HG02840 (cell line): Measurements from ENCODE around the gene RHBDF1.
A peak's percentile ranks its signal among the peaks of the same experiment; 100 is the strongest.
"Not testable (repeated sequence)": the region's sequence is repeated elsewhere in the genome, so short reads cannot be mapped to it uniquely, and the experiment has no call there.

Experiments
- ATAC-seq: cut with Tn5 transposase; IDR thresholded peaks from one replicate; pipeline ENCODE4 v1.9.1; 2021; ENCODE audit warnings: mild to moderate bottlenecking, moderate library complexity, moderate number of reproducible peaks; ENCODE audit not compliant: unreplicated experiment, low FRiP score

RHBDF1 gene

DNA sequence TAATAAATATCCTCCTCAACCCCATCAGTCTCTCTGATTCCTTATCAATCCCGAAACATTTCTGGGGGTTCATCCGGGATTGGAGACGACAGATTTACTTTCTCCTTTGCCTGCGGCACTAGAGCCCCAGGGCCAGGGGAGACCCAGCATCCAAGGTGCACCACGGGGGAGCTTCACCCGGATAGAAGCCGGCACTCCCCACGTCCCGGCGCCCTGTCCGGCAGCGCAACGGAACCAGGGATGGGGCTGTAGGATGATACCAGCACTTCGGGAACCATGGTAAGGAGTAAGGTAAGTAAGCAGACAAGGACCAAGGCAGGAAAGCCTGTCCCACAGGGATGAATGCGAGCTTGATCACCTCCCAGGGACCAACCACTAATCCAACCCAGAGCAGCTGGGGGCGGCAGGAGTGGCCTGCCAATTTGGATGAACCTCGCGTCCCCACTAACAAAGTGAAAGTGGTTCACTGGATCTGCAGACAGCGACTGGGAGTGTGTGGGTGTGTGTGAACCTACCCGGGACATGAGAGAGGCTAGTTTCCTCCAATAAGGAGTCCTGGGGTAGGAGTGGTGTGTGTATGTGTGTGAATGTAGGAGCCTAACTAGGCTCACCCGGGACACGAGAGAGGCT, 30.9 kb downstream of the RHBDF1 start:
- no peak for ATAC-seq

DNA sequence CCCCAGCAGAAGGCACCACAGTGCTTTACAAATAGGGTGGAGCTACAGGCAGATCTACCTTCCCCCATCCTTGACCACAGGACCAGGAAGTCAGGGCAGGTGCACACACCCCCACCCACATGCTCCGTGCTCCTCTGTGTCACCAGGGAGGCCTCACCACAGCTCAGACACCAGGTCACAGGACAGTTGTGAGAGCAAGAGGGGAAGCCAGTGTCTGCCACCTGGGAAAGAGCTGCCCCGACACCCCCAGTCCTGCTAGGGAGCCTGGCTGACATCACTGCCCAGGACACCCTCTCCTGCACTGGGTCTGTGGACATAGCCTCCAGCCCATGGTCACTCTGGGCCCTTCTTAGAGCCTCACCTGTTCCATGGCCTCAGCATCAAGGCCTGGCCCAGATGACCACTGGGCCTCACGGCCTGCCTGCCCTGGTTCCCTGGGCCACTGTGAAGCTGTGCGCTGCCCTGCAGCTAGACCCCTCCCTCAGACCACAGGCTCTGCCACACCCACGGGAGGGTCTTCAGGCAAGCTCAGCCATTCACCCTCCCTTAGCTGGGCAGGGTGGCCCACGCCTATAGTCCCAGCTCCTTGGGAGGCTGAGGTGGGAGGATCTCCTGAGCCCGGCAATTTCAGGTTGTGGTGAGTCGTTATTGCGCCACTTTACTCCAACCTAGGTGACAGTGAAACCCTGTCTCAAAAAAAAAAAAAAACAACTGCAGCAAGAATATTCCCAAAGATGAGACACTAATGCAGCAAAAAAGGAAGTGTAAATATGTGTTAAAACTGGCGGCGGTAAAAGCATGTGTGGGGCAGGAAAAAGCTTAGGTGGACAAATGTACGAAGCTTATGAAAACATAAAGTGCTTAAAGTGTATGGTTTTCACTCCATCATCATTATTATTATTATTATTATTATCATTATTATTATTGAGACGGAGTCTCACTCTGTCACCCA, 33.2 kb downstream of the RHBDF1 start:
- ATAC-seq, result peak; percentile 71

DNA sequence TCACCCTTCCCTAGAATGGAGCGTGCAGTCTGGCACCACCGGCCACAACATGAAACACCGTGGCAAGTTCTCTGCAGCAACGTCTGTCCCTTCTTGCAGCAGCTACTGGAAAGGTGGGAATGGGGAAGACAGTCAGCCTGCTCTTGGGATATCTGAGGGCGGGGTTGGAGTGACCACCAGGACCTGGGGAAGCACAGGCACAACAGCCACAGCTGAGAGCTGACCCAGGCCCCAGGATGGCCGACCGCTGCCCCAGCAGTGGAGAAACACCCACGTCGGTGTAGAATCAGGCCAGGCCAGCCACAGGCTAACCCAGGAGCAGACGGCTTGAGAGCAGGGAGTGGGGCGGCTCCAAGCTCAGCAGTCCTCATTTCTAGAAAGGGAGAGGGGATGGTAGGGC, 34.2 kb downstream of the RHBDF1 start:
- ATAC-seq, result not testable (repeated sequence)

DNA sequence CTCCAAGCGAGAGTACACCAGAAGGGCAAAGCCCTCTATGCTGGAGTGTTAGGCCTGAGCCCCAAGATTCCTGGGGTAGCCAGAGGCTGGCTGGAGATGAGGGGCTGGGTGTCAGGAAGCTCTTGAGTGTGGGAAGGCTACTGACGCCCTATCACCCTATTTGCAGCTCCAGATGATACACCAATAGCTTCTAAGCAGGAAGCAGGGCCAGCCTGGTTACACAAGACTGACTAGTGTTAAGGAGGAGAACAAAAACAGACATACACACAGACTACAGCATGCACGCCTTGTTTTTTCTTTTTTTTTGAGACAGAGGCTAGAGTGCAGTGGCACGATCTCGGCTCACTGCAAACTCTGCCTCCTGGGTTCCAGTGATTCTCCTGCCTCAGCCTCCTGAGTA, 34.9 kb downstream of the RHBDF1 start:
- ATAC-seq, result no peak

DNA sequence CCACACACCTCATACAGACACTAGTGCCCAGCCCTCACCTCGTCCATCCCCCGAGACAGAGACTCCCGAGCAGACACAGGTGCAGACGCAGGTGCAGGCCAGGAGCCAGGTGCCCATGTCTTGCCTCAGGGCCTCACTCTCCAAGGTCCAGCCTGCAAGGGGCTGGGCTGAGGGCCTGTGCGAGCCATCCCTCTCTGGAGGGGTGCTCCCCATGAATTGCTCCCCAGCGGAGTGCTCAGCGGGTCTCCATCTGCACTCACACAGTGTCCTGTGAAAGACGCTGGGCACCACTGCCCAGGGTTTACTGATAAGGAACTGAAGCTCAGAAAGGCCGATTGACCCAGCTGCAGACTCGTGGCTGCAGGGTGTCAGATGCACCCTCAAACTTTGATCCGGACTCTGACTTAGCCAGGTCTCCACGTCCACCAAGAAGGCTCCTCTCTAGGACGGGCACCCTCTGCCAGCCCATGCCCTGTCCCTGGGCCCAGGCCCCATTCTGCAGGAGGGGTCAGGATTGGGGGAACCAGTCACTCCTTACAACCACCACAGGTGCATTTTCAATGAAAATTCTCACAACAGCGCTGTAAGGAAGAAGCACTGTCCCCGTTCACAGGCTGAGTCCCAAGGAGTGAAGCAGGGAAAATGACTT, 36.0 kb downstream of the RHBDF1 start:
- ATAC-seq, result no peak

DNA sequence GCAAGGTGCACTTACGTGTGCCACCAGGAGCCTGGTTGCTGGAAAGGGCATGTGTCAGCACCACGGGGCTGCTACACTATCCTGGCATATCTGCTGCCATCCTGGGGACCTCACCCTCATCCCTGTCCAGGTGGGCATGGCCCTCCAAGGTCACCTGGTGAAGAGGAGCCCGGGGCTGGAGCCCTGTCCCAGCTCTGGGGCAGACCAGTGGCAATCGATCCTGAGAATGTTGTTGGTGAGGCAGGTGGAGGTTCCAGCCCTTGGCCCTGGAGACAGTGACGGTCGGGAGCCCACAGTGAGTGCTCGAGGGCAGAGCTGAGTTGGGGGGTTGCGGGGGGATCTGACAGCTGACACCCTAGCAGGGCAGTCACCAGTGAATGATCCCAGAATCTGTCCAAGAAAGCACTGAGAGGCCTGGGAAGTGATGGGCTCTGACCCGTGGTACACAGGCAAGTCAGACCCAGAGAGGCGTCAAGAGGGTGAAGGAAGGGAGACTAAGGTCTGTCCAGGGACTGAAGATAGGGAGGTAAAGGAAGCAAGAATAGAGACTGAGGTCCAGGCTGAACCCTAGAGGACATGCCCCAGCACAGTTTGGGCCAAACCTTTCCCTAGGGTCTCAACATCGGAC, 36.6 kb downstream of the RHBDF1 start:
- ATAC-seq, result no peak

DNA sequence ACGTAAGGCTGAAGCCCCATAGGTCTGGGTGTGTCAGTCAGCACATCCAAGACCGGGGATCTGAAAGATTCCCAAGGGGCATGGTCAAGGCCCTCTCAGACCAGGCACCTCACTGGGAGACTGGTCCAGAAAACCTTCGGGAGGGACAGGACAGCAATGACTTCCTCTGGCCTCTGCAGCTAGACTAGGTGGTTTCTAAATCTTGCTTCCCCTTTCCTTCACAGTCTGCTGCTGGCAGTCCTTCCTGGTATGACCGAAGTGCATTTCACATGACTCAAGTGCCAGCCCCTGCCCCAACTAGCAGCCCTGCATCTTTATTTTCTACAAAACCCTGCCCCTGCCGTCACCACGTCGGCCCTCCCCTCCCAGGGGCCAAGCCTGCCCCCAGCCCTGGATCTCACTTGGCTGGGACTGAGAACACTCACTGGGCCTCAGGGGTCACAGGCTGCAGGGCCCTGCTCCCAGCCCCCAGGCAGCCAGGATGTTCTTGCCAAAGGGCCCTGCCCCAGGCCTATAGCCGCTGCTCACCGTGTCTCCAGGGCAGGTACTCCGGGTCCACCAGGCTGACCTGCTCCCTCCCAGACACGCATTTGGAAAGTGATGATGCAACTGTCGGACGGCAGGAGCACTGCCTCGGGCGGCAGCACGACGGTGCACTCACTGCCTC, 37.3 kb downstream of the RHBDF1 start:
- no peak for ATAC-seq

DNA sequence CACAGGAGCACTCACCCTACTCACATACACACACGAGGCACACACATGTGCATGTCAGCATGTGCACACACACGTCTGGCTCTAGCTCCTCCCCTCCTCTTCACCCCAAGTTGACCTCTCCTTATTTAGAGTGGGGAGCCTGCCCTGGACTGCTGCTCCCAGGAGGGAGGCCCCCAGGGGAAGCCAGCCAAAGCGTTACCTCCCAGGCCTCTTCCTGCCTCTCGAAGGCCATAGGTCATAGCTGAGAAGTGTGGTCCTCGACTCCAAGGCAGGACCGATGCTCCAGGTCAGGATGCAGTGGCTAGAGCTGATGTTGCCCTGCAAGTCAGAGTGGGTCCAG, 37.8 kb downstream of the RHBDF1 start:
- ATAC-seq, result no peak

DNA sequence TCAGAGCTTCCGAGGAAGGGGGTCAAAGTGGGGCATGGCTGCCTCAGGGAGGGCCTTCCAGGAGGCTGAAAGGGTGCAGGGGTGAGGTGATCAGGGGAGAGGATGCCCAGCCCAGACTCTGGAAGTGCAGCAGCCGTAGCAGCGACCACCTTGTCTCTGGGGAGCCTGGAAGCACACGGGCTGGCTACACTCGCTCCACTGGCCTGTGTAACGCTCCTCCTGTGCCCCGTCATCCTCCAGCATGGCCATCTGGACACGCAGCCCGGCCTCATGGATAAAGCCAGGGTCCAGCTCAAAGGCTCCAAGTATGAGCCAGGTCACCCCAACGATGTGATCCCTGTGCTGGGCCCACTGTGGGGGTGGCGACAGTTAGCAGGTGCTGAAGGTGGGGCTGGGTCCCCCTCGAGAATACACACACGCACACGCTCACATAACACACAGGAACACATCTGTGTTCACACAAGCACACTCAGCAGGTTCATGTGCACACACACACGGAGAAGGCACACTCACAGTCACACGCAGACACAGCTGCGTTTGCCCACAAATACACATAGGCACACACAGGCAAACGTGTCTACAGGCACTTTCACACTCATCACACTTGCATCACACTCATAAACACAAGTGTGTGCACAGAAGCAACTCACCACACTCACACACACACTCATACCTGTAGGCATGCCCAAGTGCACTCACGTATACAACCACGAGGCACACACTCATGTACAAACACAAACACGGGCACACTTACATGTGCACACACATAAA, 38.4 kb downstream of the RHBDF1 start:
- ATAC-seq, result no peak

DNA sequence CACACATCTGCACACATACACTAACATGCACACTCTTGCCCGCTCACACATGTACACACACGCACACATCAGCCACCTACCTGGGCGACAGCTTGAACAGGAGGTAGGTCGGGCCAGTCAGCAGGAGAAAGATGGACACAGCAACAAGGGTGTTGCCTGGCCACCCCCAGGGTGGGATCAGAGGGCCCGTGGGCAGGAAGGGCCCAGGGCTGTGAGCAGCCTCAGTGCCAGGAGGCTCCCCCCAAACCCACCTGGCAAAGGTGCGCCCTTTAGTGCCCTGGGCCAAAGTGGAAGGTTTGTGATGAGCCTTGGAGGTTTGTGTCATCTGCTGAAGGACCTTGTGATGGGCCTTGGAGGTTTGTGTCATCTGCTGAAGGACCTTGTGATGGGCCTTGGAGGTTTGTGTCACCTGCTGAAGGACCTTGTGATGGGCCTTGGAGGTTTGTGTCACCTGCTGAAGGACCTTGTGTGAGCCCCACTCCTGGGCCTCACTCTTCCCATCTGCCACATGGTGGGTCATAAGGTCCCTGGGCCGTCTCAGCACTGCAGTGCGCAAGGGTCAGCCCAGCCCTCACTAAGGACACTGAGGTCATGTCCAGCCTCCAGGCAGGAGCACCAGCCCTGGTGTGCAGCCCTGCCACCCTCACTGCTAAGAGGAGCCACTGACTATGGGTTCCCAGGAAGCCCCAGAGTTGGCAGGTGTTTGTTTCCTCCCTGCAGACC, 39.1 kb downstream of the RHBDF1 start:
- not testable (repeated sequence) for ATAC-seq

DNA sequence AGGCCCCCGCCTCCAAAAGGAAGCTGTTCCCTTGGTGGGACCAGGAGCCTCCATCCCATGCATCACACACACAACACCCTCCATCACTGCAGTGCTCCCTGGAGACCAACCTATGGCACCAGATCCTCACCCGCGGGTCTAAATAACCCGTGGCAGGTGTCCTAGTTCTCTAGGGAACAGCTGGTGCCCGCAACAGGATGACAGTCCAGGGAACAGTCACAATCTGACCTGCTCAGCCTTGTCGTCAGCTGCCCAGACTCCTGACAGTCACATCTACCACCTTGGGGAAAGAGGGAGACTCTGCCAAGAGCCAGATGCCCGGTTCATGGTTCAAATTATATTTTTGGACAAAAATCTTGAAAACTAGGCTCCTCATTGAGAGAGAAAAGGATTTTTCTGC, 41.8 kb downstream of the RHBDF1 start:
- not testable (repeated sequence) for ATAC-seq

DNA sequence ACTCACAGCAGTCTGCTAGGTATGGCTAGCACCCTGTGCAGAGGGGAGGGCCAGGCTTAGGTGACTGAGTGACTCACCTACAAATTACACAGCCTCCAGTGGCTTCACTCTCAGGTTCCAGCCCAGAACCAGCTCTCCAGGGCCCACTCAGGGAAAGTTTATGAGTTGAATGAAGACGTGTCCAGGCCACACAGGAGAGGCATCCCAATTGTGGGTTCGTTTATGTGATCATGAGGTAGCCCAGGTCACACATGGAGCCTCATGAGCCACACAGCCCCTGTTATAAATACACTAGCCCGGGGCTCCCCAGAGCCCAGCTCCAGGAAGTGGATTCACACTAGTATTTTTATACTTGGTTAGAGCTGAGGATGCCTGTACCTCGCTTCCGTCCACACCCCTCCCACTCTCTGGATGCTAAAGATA, 46.5 kb downstream of the RHBDF1 start:
- ATAC-seq, result not testable (repeated sequence)

DNA sequence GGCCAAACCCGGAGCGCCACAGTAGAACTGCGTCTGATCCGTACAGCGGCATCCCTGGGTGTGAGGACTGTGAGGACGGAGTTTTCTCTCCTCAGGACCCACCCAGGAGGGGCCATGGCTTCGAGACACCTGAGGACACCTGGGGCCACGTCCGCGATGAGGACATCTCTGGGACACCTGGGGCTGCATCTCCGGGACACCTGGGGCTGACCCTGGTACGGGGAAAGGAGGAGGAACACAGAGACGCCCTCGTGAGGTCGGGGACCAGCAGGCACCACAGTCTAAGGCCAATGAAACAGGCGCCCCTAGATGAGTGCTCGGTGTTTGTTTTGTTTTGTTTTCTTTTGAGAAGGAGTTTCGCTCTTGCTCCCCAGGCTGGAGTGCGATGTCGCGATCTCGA, 48.3 kb downstream of the RHBDF1 start:
- not testable (repeated sequence) for ATAC-seq

DNA sequence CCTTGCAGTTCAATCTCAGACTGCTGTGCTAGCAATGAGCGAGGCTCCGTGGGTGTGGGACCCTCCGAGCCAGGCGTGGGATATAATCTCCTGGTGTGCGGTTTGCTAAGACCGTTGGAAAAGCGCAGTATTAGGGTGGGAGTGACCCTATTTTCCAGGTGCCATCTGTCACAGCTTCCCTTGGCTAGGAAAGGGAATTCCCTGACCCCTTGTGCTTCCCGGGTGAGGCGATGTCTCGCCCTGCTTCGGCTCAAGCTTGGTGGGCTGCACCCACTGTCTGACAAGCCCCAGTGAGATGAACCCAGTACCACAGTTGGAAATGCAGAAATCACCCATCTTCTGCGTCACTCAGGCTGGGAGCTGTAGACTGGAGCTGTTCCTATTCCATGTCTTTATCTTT, 51.5 kb downstream of the RHBDF1 start:
- not testable (repeated sequence) for ATAC-seq

DNA sequence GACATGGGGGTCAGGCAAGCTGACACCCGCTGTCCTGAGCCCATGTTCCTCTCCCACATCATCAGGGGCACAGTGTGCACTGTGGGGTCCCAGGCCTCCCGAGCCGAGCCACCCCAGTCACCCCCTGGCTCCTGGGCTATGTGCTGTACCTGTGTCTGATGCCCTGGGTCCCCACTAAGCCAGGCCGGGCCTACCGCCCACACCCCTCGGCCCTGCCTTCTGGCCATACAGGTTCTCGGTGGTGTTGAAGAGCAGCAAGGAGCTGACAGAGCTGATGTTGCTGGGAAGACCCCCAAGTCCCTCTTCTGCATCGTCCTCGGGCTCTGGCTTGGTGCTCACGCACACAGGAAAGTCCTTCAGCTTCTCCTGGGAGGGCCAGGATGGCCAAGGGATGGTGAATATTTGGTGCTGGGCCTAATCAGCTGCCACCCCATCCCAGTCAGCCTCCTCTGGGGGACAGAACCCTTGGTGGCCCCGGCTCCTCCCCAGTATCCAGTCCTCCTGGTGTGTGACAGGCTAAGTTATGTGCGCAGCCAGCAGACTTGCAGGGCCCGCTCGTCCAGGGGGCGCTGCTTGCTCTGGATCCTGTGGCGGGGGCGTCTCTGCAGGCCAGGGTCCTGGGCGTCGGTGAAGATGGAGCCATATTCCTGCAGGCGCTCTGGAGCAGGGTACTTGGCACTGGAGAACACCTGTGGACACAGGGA, 55.2 kb downstream of the RHBDF1 start:
- not testable (repeated sequence) for ATAC-seq

DNA sequence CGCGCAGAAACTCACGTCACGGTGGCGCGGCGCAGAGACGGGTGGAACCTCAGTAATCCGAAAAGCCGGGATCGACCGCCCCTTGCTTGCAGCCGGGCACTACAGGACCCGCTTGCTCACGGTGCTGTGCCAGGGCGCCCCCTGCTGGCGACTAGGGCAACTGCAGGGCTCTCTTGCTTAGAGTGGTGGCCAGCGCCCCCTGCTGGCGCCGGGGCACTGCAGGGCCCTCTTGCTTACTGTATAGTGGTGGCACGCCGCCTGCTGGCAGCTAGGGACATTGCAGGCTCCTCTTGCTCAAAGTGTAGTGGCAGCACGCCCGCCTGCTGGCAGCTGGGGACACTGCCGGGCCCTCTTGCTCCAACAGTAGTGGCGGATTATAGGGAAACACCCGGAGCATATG, 61.7 kb downstream of the RHBDF1 start:
- not testable (repeated sequence) for ATAC-seq

DNA sequence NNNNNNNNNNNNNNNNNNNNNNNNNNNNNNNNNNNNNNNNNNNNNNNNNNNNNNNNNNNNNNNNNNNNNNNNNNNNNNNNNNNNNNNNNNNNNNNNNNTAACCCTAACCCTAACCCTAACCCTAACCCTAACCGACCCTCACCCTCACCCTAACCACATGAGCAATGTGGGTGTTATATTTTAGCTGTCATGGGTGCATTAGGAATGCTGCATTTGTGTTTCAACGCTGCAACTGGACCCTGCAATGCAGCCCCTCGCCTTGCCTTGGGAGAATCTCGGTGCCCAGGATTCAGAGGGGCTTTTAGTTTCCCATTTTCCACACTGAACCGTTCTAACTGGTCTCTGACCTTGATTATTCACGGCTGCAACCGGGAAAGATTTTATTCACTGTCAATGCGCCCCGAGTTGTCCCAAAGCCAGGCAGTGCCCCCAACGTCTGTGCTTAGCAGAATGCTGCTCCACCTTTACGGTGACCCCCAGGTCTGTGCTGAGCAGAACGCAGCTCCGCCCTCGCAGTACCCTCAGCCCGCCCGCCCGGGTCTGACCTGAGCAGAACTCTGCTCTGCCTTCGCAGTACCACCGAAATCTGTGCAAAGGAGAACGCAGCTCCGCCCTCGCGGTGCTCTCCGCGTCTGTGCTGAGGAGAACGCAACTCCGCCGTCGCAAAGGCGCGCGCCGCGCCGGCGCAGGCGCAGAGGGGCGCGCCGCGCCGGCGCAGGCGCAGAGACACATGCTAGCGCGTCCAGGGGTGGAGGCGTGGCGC, 62.3 kb downstream of the RHBDF1 start:
- ATAC-seq, result no peak
